ENCODE measurements around the gene ALDH16A1. TPM values are rescaled to one million over a fixed set of nuclear protein-coding genes. Genes with fewer than 3 reads are reported as not detected.

Gene ALDH16A1
- total and polyA plus RNA-seq, 2 of the 8 experiments (the other 6 are each of a cell fraction or from before 2014, with no cell fraction given) = 30.5 to 34.3 TPM

GRCh38 chr19:49445997-49446396, 7.0 kb upstream of the ALDH16A1 start:
- Histone ChIP-seq H3K4me1 (replicated peaks in 1 of 4; ENCODE audit: control insufficient read depth in 3 of 4, insufficient read depth in 4 of 4, low read length in 3 of 4) (peaks cover 0 to 15% (median 13%) of the 10 kb centered on the region in 4 experiments; a peak in 6 of 7 replicates), H3K4me3 (ENCODE audit: extremely low read depth in 1 of 4, insufficient read depth in 2 of 4, low read depth in 3 of 4, low read length in 4 of 4) (no peak overlapping the region), H2BK12ac (ENCODE audit: low read depth, low read length) (no peak overlapping the region), H4K5ac (ENCODE audit: insufficient read length, low read depth, low read length) (no peak overlapping the region), H3K27me3 (replicated peaks in 1 of 4; ENCODE audit: control insufficient read depth in 3 of 4, extremely low read depth in 1 of 4, insufficient read depth in 3 of 4, low read length in 3 of 4) (peaks cover 0 to 2% (median 1%) of the 10 kb centered on the region in 4 experiments; a peak in 5 of 7 replicates), H3K79me1 (ENCODE audit: low read depth, low read length) (peaks cover 2% of the 10 kb centered on the region), H3K27ac (ENCODE audit: low read depth, low read length) (no peak overlapping the region), H3K4ac (replicated peaks; ENCODE audit: insufficient read length, low read depth, low read length) (no peak overlapping the region), H3K4me2 (ENCODE audit: insufficient read depth in 1 of 2, low read depth in 2 of 2, low read length in 2 of 2) (no peak overlapping the region), H2BK120ac (replicated peaks; ENCODE audit: low read depth, low read length) (no peak overlapping the region), H3K18ac (ENCODE audit: extremely low read depth, low read length) (no peak overlapping the region), H3K9ac (replicated peaks in 1 of 4; ENCODE audit: extremely low read depth in 1 of 4, low read depth in 3 of 4, low read length in 3 of 4) (no peak overlapping the region), H4K91ac (replicated peaks; ENCODE audit: insufficient read length, low read length) (no peak overlapping the region), H2BK15ac (ENCODE audit: low read length) (no peak overlapping the region), H2BK20ac (ENCODE audit: low read length) (no peak overlapping the region), H3K9me3 (ENCODE audit: insufficient read depth in 2 of 2, low read depth in 1 of 2, low read length in 1 of 2) (no peaks in the 10 kb centered on the region), H2AK5ac (ENCODE audit: low read depth, low read length) (no peak overlapping the region), H2AFZ (ENCODE audit: low read length) (no peak overlapping the region), H3K23me2 (ENCODE audit: low read depth, low read length) (peaks cover 14% of the 10 kb centered on the region; the same call in 1 of the 2 replicates), H3K14ac (ENCODE audit: insufficient read length) (no peak overlapping the region), H2BK5ac (ENCODE audit: low read depth, low read length) (no peak overlapping the region), H4K20me1 (replicated peaks in 1 of 2; ENCODE audit: control insufficient read depth in 1 of 2, insufficient read depth in 2 of 2, low read length in 2 of 2) (peaks cover 9 to 15% of the 10 kb centered on the region in 2 experiments), H4K8ac (ENCODE audit: extremely low read depth, insufficient read depth, low read length) (no peak overlapping the region), H3K56ac (replicated peaks; ENCODE audit: insufficient read length, low read depth, low read length) (no peak overlapping the region), H3K79me2 (ENCODE audit: control insufficient read depth in 1 of 2, insufficient read depth in 2 of 2, low read length in 2 of 2) (peaks cover 0 to 10% of the 10 kb centered on the region in 2 experiments; a peak in 2 of 4 replicates), H3K36me3 (ENCODE audit: control insufficient read depth in 2 of 4, insufficient read depth in 4 of 4, low read length in 3 of 4) (peaks cover 11 to 17% (median 12%) of the 10 kb centered on the region in 4 experiments; a peak in 6 of 8 replicates), H3K23ac (ENCODE audit: insufficient read length) (no peak overlapping the region)
- TF ChIP-seq CTCF (IDR thresholded peaks at IDR 0.05; ENCODE audit: control extremely low read depth in 1 of 3, insufficient read depth in 1 of 3, low read depth in 1 of 3, low read length in 3 of 3) = peak in 2 of 3 experiments; percentile 26 to 28; a peak in 2 of 4 replicates
- no peak for TF ChIP-seq SAP30 (IDR thresholded peaks at IDR 0.05; ENCODE audit: insufficient read depth, insufficient replicate concordance, low read length)
- CTCF ChIA-PET (ENCODE audit: partially characterized antibody) = interaction anchor here (0.8 to 7.9 kb wide), 14 partner anchors 8 to 414 kb away, joined by 3 to 88 read pairs (median 3); partner anchors contain the start of gene GFY
- FAIRE-seq = no peak
- POLR2A ChIA-PET (ENCODE audit: partially characterized antibody) = interaction anchor here (0.7 to 1.6 kb wide), 7 partner anchors 9 to 78 kb away, joined by 3 to 9 read pairs (median 3); no protein-coding TSS in a partner anchor
- DNase-seq (ENCODE audit: low read depth in 1 of 2, low spot score in 2 of 2) = no peak
- WGBS, 2 experiments (ENCODE audit: extremely low coverage in 1 of 2, insufficient coverage in 1 of 2, insufficient read length in 1 of 2, insufficient replicate concordance in 2 of 2, low coverage in 1 of 2, low lambda C conversion rate in 2 of 2, missing lambda C conversion rate in 1 of 2) = 84% methylated on average over 3 of the region's 3 CpGs; no CpG with 5 or more reads in 1 of the 2 experiments

Data from H1 (cell line).